ENCODE measurements around the gene ATP4A. TPM values are rescaled to one million over a fixed set of nuclear protein-coding genes. Genes with fewer than 3 reads are reported as not detected.

ATP4A gene
- total and polyA plus RNA-seq, 9 of the 15 experiments (the other 6 are each of a cell fraction or from before 2014, with no cell fraction given) = 0.15 TPM; not detected in 8

DNA sequence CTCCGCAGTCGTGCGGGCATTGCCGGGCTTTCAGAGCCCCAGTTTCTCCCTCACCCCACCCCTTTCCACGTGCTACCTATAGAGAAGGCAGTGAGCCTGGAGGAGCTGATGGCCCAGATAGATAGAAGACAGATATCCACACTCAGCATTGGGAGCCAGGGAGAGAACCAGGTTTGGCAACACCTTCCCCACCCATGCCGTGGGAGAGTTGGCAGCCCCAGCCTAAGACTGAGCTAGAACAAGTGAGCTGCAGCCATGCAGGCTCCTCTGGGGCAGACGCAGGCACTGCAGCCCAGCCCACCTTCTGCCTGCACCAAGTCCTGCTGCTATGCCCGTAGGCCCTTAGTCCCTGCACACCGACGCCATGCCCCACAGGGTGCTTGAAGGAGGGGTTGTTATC lies 62.8 kb downstream of the ATP4A start:
- H3K36me3 ChIP-seq (ENCODE audit: control insufficient read depth, insufficient read depth, low read length) = no peaks in the 10 kb centered on the region
- no peak for DNase-seq (ENCODE audit: extremely low read depth in 1 of 4, low spot score in 3 of 4)
- H3K27me3 ChIP-seq (ENCODE audit: control insufficient read depth in 2 of 2, insufficient read depth in 2 of 2, low read length in 2 of 2) = peaks cover 28 to 80% of the 10 kb centered on the region in 2 experiments
- WGBS (ENCODE audit: insufficient coverage, low coverage, missing lambda C conversion rate) = 29% methylated on average over 10 of the region's 10 CpGs
- no peaks in the 10 kb centered on the region for H3K79me2 ChIP-seq (ENCODE audit: control insufficient read depth, insufficient read depth, low read length)
- H3K9ac ChIP-seq (ENCODE audit: insufficient read depth in 1 of 2, low read depth in 2 of 2, low read length in 2 of 2) = no peak overlapping the region
- ChIA-PET CTCF (ENCODE audit: low intra/inter-chr PET ratio) (no interaction called here), POLR2A (no interaction called here)
- 0 out of 2 replicates have a peak, but pooled peaks cover 12% of the 10 kb centered on the region for H4K20me1 ChIP-seq (replicated peaks; ENCODE audit: control insufficient read depth, insufficient read depth, low read length)
- intact Hi-C loops (cut with micrococcal nuclease) = no loop called here
- peaks cover 7 to 25% of the 10 kb centered on the region in 2 experiments; a peak in 4 of 5 replicates for H3K4me1 ChIP-seq (replicated peaks in 1 of 2; ENCODE audit: control insufficient read depth in 2 of 2, insufficient read depth in 2 of 2, low read length in 2 of 2)
- H3K4me3 ChIP-seq = no peak overlapping the region
- BruUV-seq (replicated peaks) = no TSS peak
- TF ChIP-seq DNMT1 (IDR thresholded peaks at IDR 0.05) (no peak), ZNF316 (IDR thresholded peaks at IDR 0.05) (no peak), RNF2 (IDR thresholded peaks at IDR 0.05) (no peak), FOSL1 (tag; conservative IDR thresholded peaks at IDR 0.05) (no peak), ZNF79 (CRISPR knock-in tag; IDR thresholded peaks at IDR 0.05; ENCODE audit: low read depth) (no peak), HMG20A (CRISPR knock-in tag; conservative IDR thresholded peaks at IDR 0.05) (no peak), GABPB1 (CRISPR knock-in tag; IDR thresholded peaks at IDR 0.05) (no peak)
- TF ChIP-seq, protein P1, sequence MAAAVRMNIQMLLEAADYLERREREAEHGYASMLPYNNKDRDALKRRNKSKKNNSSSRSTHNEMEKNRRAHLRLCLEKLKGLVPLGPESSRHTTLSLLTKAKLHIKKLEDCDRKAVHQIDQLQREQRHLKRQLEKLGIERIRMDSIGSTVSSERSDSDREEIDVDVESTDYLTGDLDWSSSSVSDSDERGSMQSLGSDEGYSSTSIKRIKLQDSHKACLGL (CRISPR knock-in tag; IDR thresholded peaks at IDR 0.05; ENCODE audit: borderline replicate concordance, poor library complexity, severe bottlenecking) = no peak
- TF ChIP-seq, protein P2, sequence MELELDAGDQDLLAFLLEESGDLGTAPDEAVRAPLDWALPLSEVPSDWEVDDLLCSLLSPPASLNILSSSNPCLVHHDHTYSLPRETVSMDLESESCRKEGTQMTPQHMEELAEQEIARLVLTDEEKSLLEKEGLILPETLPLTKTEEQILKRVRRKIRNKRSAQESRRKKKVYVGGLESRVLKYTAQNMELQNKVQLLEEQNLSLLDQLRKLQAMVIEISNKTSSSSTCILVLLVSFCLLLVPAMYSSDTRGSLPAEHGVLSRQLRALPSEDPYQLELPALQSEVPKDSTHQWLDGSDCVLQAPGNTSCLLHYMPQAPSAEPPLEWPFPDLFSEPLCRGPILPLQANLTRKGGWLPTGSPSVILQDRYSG (tag; conservative IDR thresholded peaks at IDR 0.05; ENCODE audit: low read depth) = no peak
- TF ChIP-seq, protein P3, sequence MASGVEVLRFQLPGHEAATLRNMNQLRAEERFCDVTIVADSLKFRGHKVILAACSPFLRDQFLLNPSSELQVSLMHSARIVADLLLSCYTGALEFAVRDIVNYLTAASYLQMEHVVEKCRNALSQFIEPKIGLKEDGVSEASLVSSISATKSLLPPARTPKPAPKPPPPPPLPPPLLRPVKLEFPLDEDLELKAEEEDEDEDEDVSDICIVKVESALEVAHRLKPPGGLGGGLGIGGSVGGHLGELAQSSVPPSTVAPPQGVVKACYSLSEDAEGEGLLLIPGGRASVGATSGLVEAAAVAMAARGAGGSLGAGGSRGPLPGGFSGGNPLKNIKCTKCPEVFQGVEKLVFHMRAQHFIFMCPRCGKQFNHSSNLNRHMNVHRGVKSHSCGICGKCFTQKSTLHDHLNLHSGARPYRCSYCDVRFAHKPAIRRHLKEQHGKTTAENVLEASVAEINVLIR (CRISPR knock-in tag; IDR thresholded peaks at IDR 0.05) = no peak
- TF ChIP-seq, protein P4, sequence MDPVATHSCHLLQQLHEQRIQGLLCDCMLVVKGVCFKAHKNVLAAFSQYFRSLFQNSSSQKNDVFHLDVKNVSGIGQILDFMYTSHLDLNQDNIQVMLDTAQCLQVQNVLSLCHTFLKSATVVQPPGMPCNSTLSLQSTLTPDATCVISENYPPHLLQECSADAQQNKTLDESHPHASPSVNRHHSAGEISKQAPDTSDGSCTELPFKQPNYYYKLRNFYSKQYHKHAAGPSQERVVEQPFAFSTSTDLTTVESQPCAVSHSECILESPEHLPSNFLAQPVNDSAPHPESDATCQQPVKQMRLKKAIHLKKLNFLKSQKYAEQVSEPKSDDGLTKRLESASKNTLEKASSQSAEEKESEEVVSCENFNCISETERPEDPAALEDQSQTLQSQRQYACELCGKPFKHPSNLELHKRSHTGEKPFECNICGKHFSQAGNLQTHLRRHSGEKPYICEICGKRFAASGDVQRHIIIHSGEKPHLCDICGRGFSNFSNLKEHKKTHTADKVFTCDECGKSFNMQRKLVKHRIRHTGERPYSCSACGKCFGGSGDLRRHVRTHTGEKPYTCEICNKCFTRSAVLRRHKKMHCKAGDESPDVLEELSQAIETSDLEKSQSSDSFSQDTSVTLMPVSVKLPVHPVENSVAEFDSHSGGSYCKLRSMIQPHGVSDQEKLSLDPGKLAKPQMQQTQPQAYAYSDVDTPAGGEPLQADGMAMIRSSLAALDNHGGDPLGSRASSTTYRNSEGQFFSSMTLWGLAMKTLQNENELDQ (CRISPR knock-in tag; IDR thresholded peaks at IDR 0.05; ENCODE audit: borderline replicate concordance) = no peak
- no peak for FAIRE-seq
- H3K27ac ChIP-seq (ENCODE audit: extremely low read depth, low read depth, low read length) = no peak overlapping the region
- no peaks in the 10 kb centered on the region for H3K9me1 ChIP-seq (ENCODE audit: control insufficient read depth, insufficient read depth, low read length)
- ATAC-seq = no peak
- H3K4me2 ChIP-seq (ENCODE audit: insufficient read depth, low read length) = no peak overlapping the region
- H2AFZ ChIP-seq (ENCODE audit: low read depth, low read length) = no peak overlapping the region
- H3K9me3 ChIP-seq (replicated peaks; ENCODE audit: control insufficient read depth, insufficient read depth, low read depth, low read length) = no peaks in the 10 kb centered on the region
- in situ Hi-C loops (cut with MboI) = no loop called here

Measured in K562 (cell line).